Lower lobe of right lung (tissue), 2 donors: ENCODE results near the gene ATF2. TPM values are rescaled to one million over a fixed set of nuclear protein-coding genes. Genes with fewer than 3 reads are reported as not detected.

ENCODE experiments used
- ATAC-seq, 2 donors: fragments of 200-7000 bp; cut with Tn5 transposase; one replicate each; pipeline ENCODE4 v1.9.1; 2020 to 2022; ENCODE audit warnings: mild to moderate bottlenecking in 2 of 2, moderate library complexity in 2 of 2
- DNase-seq: peaks from one replicate; pipeline ENCODE4 v3.0.0-alpha.2; 2020
- H3K27ac ChIP-seq: fragments of 200-600 bp; one replicate; pipeline ENCODE4 v1.8.0; 2022
- H3K27me3 ChIP-seq: fragments of 200-600 bp; one replicate; pipeline ENCODE4 v1.8.0; 2022; ENCODE audit warnings: low read depth
- H3K36me3 ChIP-seq: fragments of 200-600 bp; one replicate; pipeline ENCODE4 v1.8.0; 2022; ENCODE audit warnings: mild to moderate bottlenecking
- H3K4me1 ChIP-seq: fragments of 200-600 bp; one replicate; pipeline ENCODE4 v1.8.0; 2022
- H3K4me3 ChIP-seq: fragments of 200-600 bp; one replicate; pipeline ENCODE4 v1.8.0; 2022; ENCODE audit warnings: mild to moderate bottlenecking
- H3K9me3 ChIP-seq: fragments of 200-600 bp; one replicate; pipeline ENCODE4 v1.8.0; 2022
- CTCF ChIP-seq: fragments of 200-600 bp; IDR thresholded peaks from one replicate; pipeline ENCODE4 v1.8.0; 2022; ENCODE audit warnings: antibody characterized with exemption, mild to moderate bottlenecking
- intact Hi-C: fragments of 100-400 bp; cut with DNase I; formaldehyde crosslinking; loops from one replicate; pipeline ENCODE4 v1.11.0; 2022
- total RNA-seq: library from RNA; stranded (reverse); fragmentation: NEBNext Ultra II Directional; extraction: Animal tissue kit (Norgen Biotek cat#: 25700); gene quantifications from one replicate; pipeline ENCODE4 v1.2.1, GENCODE V29; 2021
- donor health status: DM: no; HTN: yes; CAD: no; lungs with severe emphysema.

The ATF2 gene
- total RNA-seq, 1 donor from 2014 or later: 48.0 TPM

- intact Hi-C loops: no loop called here
- TF ChIP-seq CTCF: no peak
- H3K27me3 ChIP-seq: no peaks in the 10 kb centered on the region
- ATAC-seq: no peak
- H3K27ac ChIP-seq: no peak overlapping the region
- no peak overlapping the region for H3K4me3 ChIP-seq
- peaks cover 6% of the 10 kb centered on the region for H3K36me3 ChIP-seq
- no peak for DNase-seq
- no peaks in the 10 kb centered on the region for H3K4me1 ChIP-seq
- no peaks in the 10 kb centered on the region for H3K9me3 ChIP-seq
Measured at GRCh38 chr2:175062787-175063585, 105.0 kb downstream of the ATF2 start.

GRCh38 chr2:175057078-175057685 is 110.8 kb downstream of the ATF2 start:
- Histone ChIP-seq H3K4me1 (no peaks in the 10 kb centered on the region), H3K27ac (no peak overlapping the region), H3K9me3 (no peaks in the 10 kb centered on the region), H3K27me3 (no peaks in the 10 kb centered on the region), H3K36me3 (no peaks in the 10 kb centered on the region), H3K4me3 (no peak overlapping the region)
- TF ChIP-seq CTCF: no peak
- intact Hi-C loops: no loop called here
- ATAC-seq (no peak), DNase-seq (no peak)

- no peak for ATAC-seq
- intact Hi-C loops: no loop called here
- no peaks in the 10 kb centered on the region for H3K4me1 ChIP-seq
Measured at GRCh38 chr2:175055993-175056392, 112.0 kb downstream of the ATF2 start.

GRCh38 chr2:175054340-175054739 is 113.7 kb downstream of the ATF2 start:
- H3K4me3 ChIP-seq: no peak overlapping the region
- H3K4me1 ChIP-seq: no peaks in the 10 kb centered on the region
- H3K27me3 ChIP-seq: no peaks in the 10 kb centered on the region
- H3K27ac ChIP-seq: no peak overlapping the region
- intact Hi-C loops: no loop called here
- DNase-seq (no peak), ATAC-seq (no peak)
- no peaks in the 10 kb centered on the region for H3K9me3 ChIP-seq
- H3K36me3 ChIP-seq: no peaks in the 10 kb centered on the region
- no peak for TF ChIP-seq CTCF

More at GRCh38 chr2:175055993-175056392, 112.0 kb downstream of the ATF2 start:
- no peaks in the 10 kb centered on the region for H3K27me3 ChIP-seq
- no peak for DNase-seq
- no peak for TF ChIP-seq CTCF
- H3K9me3 ChIP-seq: no peaks in the 10 kb centered on the region
- H3K36me3 ChIP-seq: no peaks in the 10 kb centered on the region
- H3K27ac ChIP-seq: no peak overlapping the region
- no peak overlapping the region for H3K4me3 ChIP-seq

- intact Hi-C loops: no loop called here
- Histone ChIP-seq H3K4me1 (no peaks in the 10 kb centered on the region), H3K27ac (no peak overlapping the region), H3K4me3 (no peak overlapping the region), H3K27me3 (no peaks in the 10 kb centered on the region), H3K36me3 (no peaks in the 10 kb centered on the region), H3K9me3 (no peaks in the 10 kb centered on the region)
- no peak for TF ChIP-seq CTCF
- ATAC-seq (no peak), DNase-seq (no peak)
Measured at GRCh38 chr2:175049661-175050060, 118.3 kb downstream of the ATF2 start.
